Measurements from ENCODE around the gene IL17F.
A peak's percentile ranks its signal among the peaks of the same experiment; 100 is the strongest.

IL17F gene

DNA sequence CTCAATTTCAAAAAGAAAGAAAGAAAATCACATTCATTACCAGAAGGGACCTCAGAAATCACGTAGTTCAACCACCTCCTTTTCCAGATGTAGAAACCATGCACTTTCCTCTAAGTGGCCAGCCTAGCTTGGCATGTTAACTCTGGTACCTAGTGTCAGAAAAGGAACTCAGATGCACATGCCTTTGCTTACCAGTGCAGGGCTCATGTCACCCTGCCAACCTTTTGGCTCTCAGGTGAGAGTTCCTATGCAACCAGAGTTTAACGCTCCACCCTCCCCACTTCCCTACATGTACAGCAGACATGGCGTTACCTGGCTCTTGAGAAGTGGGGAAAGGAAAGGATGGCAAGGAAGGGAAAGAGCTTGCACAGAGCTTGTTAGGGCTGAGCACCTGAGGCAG, 16.3 kb upstream of the IL17F start:
- no peak overlapping the region for H3K4me3 Mint-ChIP-seq
- peaks cover 49% of the 10 kb centered on the region for H3K36me3 Mint-ChIP-seq
- no peak for ATAC-seq

DNA sequence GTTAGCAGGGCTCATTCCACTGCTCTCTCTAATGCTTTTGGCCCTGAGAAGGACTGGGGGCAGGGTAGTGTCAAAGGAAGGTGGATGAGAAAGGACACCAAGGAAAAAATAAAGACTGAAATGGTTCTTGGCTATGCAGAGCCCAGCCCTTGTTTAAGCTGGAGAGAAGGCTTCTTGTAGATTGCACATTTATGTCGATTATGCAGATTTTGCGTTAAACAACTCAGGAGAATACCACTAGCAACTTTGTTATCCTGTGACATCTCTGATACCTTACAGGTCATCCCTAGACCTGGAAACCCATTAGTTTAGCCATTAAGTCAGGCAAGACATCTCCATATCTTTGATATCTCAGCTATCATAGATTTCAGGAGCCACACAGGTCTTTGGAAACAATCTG, 11.1 kb upstream of the IL17F start:
- H3K27ac Mint-ChIP-seq, result no peak overlapping the region
- no peak for ATAC-seq
- peaks cover 5% of the 10 kb centered on the region for H3K36me3 Mint-ChIP-seq
- H3K4me3 Mint-ChIP-seq, result peak overlapping the region; percentile 36
- DNase-seq (ENCODE audit: low spot score in 2 of 2), result no peak
- H3K4me1 Mint-ChIP-seq, result peaks cover 38% of the 10 kb centered on the region
- H3K9me3 Mint-ChIP-seq, result no peaks in the 10 kb centered on the region

More for the DNA sequence above, 16.3 kb upstream of the IL17F start:
- H3K27ac Mint-ChIP-seq, result no peak overlapping the region
- no peaks in the 10 kb centered on the region for H3K4me1 Mint-ChIP-seq
- no peaks in the 10 kb centered on the region for H3K9me3 Mint-ChIP-seq
- no peak for DNase-seq (ENCODE audit: low spot score in 2 of 2)

DNA sequence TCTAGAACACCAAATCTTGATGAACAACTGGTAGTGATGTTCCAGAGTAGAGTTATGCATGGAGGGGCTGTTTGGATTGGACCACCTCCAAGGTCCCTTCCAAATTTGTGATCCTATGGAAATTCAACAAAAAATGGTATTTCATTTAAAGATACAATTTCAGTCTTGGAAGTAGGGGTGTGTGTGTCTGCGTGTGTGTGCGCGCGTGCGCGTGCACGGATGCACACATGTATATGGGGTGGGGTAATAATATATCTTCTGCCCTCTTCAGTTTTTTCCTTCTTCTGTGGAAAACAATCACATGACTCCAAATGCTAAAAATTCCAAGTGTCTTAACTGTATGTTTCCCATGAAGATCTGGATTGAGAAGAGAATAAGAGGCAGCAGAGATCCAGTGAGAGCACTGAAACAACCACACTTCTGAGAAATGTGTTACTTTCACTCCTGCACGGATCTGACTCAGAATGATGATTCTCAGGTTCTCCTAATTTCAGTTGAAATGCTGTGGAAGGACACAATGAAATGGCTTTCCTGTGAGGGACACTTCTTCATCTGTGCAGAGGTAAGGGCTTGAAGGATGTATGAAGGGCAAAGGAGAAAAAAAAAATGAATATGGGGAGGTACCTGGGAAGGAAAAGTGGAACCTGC, 10.6 kb upstream of the IL17F start:
- ATAC-seq (peak; percentile 83), DNase-seq (ENCODE audit: low spot score in 2 of 2) (no peak)
- H3K4me3 Mint-ChIP-seq, result peak overlapping the region; percentile 36
- no peaks in the 10 kb centered on the region for H3K9me3 Mint-ChIP-seq
- peaks cover 38% of the 10 kb centered on the region for H3K4me1 Mint-ChIP-seq
- no peak overlapping the region for H3K27ac Mint-ChIP-seq
- H3K36me3 Mint-ChIP-seq, result peaks cover 5% of the 10 kb centered on the region

DNA sequence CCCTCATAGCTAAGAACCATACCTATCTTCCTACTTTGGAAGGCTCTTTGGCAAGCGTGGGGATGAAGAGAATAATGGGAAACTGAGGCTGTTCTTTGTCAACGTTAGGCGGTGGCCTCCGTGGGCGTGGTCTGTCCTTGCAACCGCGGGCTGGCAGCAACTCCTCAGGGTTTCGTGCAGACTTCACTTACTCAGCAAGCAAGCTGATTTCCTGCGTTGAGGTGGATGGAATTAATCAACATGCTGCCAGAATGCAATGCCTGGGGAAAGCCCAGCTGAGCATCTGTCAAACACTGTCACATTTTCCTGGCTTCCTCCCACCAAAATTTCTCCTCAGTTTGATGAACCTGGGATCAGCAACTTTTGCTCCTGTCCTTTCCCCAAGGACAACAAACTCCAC, 9.2 kb upstream of the IL17F start:
- ATAC-seq (peak; percentile 68), DNase-seq (ENCODE audit: low spot score in 2 of 2) (peak; percentile 24 to 67)
- H3K4me3 Mint-ChIP-seq, result peak overlapping the region; percentile 33
- no peak overlapping the region for H3K27ac Mint-ChIP-seq
- H3K36me3 Mint-ChIP-seq, result peaks cover 5% of the 10 kb centered on the region
- peaks cover 38% of the 10 kb centered on the region for H3K4me1 Mint-ChIP-seq
- H3K9me3 Mint-ChIP-seq, result no peaks in the 10 kb centered on the region

DNA sequence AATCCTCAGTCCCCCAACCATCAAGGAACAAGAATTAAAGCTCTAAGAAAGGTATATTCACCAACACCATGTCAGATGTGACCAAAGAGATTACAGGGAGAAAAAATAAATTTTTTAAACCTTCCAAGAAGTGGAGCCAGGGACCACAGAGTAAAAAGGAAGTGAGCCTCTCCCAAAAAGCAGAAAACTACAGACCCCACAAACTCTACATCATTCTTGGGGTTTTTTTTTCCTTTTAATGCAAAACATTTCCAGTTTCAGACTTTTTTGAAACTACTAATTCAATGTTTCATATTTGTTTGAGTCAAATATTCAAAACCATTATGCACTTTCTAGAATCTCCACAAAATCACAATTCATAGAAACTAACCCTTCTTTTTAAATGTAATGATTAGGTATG, 6.8 kb upstream of the IL17F start:
- peak overlapping the region; percentile 16 for H3K4me3 Mint-ChIP-seq
- H3K36me3 Mint-ChIP-seq, result peaks cover 5% of the 10 kb centered on the region
- ATAC-seq, result peak; percentile 45
- DNase-seq (ENCODE audit: low spot score in 2 of 2), result no peak
- H3K27ac Mint-ChIP-seq, result peak overlapping the region; percentile 43
- peaks cover 38% of the 10 kb centered on the region for H3K4me1 Mint-ChIP-seq
- H3K9me3 Mint-ChIP-seq, result no peaks in the 10 kb centered on the region

DNA sequence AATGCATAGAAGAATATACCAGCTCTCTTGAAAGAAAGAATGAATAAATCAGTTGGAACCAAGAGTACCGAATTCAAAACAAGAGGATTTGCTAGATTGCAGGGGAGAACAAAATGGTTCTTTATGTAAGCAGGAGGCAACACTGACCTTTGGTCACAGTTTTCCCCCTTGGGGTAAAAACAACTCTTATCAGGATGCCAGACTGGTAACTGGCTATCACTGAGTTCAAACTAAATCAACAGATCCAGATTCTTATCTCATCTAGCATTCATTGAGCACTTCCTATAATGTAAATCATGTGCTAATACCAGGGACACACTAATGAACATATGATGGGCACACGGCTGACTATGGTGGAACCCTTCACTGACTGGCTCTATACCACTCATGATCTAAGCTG, 4.8 kb upstream of the IL17F start:
- no peak for DNase-seq (ENCODE audit: low spot score in 2 of 2)
- peaks cover 23% of the 10 kb centered on the region for H3K4me1 Mint-ChIP-seq
- H3K4me3 Mint-ChIP-seq, result no peak overlapping the region
- no peak overlapping the region for H3K27ac Mint-ChIP-seq
- no peaks in the 10 kb centered on the region for H3K36me3 Mint-ChIP-seq
- H3K9me3 Mint-ChIP-seq, result no peaks in the 10 kb centered on the region
- ATAC-seq, result no peak

DNA sequence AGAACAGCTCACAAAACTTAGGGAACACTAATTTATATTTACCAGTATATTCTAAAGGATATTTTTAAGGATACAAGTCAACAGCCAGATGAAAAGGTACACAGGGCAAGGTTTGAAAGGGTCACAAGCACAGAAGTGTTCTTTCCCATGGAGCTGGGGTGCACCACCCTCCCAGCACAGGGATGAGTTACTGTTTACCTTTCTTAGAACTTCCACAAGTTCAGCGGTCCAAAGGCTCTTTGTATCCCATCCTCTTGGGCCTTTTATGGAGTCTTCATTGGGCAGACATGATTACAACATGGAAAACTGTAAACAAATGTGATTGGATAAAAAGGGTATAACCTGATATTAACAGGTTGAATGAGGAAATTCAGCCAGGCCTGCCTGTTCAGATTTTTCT, 1.1 kb upstream of the IL17F start:
- no peak for DNase-seq (ENCODE audit: low spot score in 2 of 2)
- Mint-ChIP-seq H3K36me3 (peaks cover 8% of the 10 kb centered on the region), H3K9me3 (no peaks in the 10 kb centered on the region), H3K4me1 (no peaks in the 10 kb centered on the region), H3K4me3 (no peak overlapping the region), H3K27ac (no peak overlapping the region)
- no peak for ATAC-seq

DNA sequence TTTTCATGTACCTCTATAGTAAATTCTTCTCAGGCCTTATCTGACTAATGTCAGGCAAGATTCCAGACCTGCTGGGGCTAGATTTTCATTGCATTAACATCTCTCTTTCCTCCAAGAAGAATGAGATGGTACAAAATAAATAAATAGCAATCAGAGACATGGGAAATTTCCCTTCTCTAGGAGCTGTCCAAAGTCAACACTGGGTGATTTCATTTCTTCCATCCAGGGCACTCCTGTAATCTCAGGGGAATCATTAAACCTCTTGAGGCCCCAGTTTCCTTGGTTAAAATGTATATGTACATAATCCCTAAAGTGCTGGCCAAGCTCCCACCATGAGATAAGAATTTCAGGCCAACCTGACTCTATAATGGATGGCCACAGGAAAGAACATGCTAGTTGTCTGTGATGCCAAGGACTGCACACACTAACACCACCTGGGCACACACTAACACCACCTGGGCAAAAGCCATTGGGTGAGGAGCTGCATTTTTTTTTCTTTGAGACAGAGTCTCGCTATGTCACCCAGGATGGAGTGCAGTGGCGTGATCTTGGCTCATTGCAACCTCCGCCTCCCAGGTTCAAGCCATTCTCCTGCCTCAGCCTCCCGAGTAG, 912 bp downstream of the IL17F start:
- Mint-ChIP-seq H3K4me3 (no peak overlapping the region), H3K27ac (no peak overlapping the region), H3K9me3 (no peaks in the 10 kb centered on the region), H3K36me3 (peaks cover 9% of the 10 kb centered on the region), H3K4me1 (no peaks in the 10 kb centered on the region)
- ATAC-seq (no peak), DNase-seq (ENCODE audit: low spot score in 2 of 2) (no peak)

DNA sequence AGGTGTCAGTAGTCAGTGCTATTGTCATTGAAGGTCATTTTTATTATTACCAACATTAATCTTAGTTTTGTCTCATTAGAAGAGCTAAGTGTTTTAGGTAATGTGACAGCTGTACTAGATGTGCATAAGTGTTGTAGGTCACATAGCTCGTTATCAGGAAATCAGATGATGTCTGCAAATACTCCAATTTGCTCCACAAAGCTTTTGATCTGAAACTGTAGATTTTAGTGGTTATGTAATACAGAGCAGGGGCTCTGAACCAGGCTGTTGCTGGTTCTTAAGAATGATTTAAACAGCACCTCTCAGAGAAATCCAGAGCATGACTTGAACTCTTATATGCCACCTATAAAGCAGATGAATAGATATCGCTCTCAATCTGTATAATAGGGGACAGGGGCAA, 2.5 kb downstream of the IL17F start:
- no peak for DNase-seq (ENCODE audit: low spot score in 2 of 2)
- Mint-ChIP-seq H3K36me3 (peaks cover 9% of the 10 kb centered on the region), H3K4me1 (no peaks in the 10 kb centered on the region), H3K27ac (no peak overlapping the region), H3K4me3 (no peak overlapping the region), H3K9me3 (no peaks in the 10 kb centered on the region)
- ATAC-seq, result no peak

DNA sequence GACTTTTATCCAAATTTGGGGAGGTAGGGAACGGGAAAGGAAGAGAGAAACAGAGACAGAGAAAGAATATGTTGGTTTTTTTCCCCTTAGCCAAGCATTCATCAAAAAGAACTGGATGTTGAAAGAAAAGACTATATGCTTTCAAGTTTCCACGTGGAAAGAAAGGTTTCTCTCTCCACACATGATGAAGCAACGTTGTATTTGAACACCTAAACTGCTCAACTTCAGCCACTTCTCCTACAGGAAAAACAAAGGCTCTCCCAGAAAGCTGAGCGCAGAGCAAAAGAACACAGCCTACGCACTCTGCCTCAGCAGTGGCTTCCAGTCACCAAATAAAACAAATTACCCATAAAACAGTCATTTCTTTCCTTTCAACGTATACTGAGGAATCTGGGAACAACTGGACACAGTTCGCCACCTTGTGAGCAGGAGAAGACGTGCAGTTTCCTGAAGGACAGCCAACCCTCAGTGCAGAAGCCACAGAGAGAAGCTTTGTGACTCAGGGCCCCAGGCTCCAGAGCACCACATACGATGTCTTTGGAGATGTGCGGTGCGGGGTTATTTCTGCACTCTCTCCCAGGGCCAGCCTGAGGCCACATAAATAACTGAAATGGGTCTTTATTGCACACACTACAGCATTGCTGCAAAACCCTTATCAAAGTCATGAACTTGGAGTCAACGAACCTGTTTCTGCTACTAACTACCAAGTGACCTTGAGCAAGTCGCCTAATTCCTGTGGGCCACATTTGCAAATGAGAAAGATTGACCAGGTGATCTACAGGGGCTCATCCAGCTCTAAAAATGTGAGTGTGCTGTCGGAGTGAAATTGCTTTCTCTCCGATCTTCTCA, 10.1 kb downstream of the IL17F start:
- H3K27ac Mint-ChIP-seq, result no peak overlapping the region
- H3K4me3 Mint-ChIP-seq, result no peak overlapping the region
- H3K36me3 Mint-ChIP-seq, result peaks cover 7% of the 10 kb centered on the region
- H3K9me3 Mint-ChIP-seq, result no peaks in the 10 kb centered on the region
- DNase-seq (ENCODE audit: low spot score in 2 of 2), result peak in 1 of 2 donors; percentile 60
- ATAC-seq, result peak; percentile 63
- peaks cover 22% of the 10 kb centered on the region for H3K4me1 Mint-ChIP-seq

DNA sequence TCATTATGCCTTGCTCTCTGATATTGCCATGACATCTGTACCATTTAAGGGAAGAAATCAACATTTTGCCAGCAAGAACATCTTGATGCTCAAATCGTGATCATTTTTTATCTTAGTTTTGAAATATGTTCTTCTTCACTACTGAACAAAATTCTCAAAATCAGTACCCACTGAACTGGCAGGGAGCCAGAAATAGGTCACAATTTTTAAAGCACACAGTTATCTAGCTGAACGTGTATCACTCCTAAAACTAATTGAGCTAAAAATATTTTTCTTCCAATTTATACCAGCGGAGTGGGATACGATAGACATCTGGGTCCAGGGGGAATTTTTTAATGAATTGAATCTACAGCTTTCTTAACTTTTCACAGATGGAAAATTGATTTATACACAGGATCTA, 11.3 kb downstream of the IL17F start:
- no peaks in the 10 kb centered on the region for H3K9me3 Mint-ChIP-seq
- DNase-seq (ENCODE audit: low spot score in 2 of 2), result no peak
- peaks cover 7% of the 10 kb centered on the region for H3K36me3 Mint-ChIP-seq
- H3K4me3 Mint-ChIP-seq, result no peak overlapping the region
- no peak for ATAC-seq
- no peak overlapping the region for H3K27ac Mint-ChIP-seq
- peaks cover 27% of the 10 kb centered on the region for H3K4me1 Mint-ChIP-seq

DNA sequence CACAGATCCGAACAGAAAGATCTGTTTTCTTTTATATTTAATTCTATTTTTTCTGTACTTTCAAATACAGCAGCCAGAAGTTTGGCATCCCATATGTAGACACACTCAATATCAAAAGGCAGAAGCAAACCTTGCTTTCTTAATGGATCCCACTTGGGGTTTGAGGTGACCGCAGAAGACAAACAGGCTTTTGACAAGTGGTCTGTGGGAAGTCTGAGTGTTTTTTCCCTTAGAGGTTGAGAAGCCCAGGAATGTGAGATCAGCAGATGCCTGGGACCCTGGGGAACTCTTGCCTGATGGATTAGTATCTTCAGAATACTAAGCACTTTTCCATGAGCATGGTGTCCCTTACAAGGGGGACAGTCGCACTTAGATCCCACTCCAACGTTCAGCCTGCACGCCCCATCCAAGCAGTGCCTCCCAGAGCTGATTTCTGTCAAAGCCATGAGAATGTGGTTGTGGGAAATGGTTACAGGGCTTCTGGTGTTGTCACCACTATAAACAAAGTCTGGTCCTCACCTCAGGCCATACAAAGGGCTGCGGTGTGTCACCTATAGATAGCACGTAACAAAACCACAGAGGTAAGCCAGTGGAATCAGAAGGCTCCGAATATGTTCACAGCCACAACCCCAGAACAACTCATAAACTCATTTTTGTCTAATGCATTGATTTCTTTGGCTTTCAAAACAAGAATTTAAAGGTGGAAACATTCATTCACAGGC, 12.7 kb downstream of the IL17F start:
- ATAC-seq (peak; percentile 87), DNase-seq (ENCODE audit: low spot score in 2 of 2) (peak; percentile 40 to 79)
- H3K9me3 Mint-ChIP-seq, result no peaks in the 10 kb centered on the region
- peaks cover 7% of the 10 kb centered on the region for H3K36me3 Mint-ChIP-seq
- H3K27ac Mint-ChIP-seq, result no peak overlapping the region
- no peak overlapping the region for H3K4me3 Mint-ChIP-seq
- H3K4me1 Mint-ChIP-seq, result peaks cover 39% of the 10 kb centered on the region

DNA sequence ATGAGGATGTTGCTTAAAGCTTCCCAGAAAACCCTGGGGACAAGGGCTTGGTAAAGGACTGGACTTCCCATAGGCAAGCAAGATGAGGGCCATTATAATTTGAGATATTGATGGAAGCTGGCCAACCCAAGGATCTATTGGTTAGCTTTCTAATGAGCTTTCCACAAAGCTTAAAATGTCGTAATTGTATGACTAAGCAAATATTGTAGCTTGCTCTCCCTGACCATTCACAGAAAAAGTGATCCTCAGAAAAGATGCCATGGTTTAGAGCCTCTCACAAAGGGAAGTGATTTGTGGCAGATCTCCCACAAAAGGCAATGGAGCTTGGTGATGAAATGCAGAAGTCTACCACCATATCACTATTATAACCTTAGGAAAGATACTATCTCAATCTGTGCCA, 13.6 kb downstream of the IL17F start:
- Mint-ChIP-seq H3K4me3 (no peak overlapping the region), H3K4me1 (peaks cover 39% of the 10 kb centered on the region), H3K27ac (no peak overlapping the region), H3K36me3 (peaks cover 7% of the 10 kb centered on the region), H3K9me3 (no peaks in the 10 kb centered on the region)
- DNase-seq (ENCODE audit: low spot score in 2 of 2), result no peak
- ATAC-seq, result no peak

DNA sequence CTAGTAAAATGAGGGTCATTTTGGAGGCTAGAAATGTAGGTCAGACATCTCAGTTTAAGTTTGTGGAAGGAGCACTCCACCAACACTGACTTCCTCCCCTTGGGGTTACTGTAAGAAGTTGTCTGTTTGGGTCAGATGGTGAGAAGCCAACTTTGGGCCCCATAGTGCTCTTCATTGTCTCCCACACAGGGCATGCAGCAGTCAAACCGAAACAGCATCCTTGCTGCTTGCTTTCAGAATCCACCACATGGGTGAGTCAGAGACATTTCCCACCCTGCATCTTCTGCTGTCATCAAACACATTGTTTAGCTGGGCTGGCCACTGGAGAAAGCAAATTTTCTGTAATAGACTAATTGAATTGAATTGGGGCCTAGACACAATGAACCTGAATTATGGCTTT, 16.8 kb downstream of the IL17F start:
- H3K4me3 Mint-ChIP-seq, result no peak overlapping the region
- ATAC-seq (peak; percentile 96), DNase-seq (ENCODE audit: low spot score in 2 of 2) (peak; percentile 27 to 82)
- peaks cover 32% of the 10 kb centered on the region for H3K4me1 Mint-ChIP-seq
- no peaks in the 10 kb centered on the region for H3K9me3 Mint-ChIP-seq
- H3K27ac Mint-ChIP-seq, result no peak overlapping the region
- H3K36me3 Mint-ChIP-seq, result peaks cover 7% of the 10 kb centered on the region

DNA sequence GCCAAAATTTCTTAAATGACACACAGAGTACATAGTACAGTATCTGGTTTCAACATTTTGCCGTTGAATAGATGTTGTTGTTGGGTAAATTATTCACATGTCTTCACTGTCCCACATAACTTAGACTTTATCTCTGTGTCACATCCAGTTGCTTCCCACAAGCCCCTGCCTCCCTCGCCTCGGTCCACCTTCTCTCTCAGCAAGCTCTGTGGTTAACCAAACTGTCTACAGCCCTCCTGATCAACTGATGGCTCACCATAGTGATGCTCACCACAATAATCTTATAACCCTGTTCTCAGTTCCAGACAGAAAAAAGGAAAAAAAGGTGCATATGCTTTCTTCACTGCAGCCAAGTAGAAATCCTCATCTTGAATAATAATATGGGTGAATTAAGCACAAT, 23.0 kb downstream of the IL17F start:
- ATAC-seq, result peak; percentile 98
- no peak for DNase-seq (ENCODE audit: low spot score in 2 of 2)
- no peak overlapping the region for H3K4me3 Mint-ChIP-seq
- H3K27ac Mint-ChIP-seq, result no peak overlapping the region
- no peaks in the 10 kb centered on the region for H3K36me3 Mint-ChIP-seq
- no peaks in the 10 kb centered on the region for H3K9me3 Mint-ChIP-seq
- H3K4me1 Mint-ChIP-seq, result peaks cover 9% of the 10 kb centered on the region

All from stimulated activated effector memory CD8-positive, alpha-beta T cell treated with anti-CD3 and anti-CD28 coated beads, Interleukin-12 subunit alpha, Interleukin-12 subunit beta, amount 100 ng/mL, for 72 hours (primary cell).